Epithelial cell of umbilical artery (primary cell): ENCODE results near the gene SKIL. TPM values are rescaled to one million over a fixed set of nuclear protein-coding genes. Genes with fewer than 3 reads are reported as not detected.

Experiments
- total RNA-seq: library from RNA; depleted of rRNA; stranded (reverse); fragments of >200 nt; gene quantifications from 2 replicates; pipeline ENCODE4 v1.2.3, GENCODE V29; 2014

The SKIL gene
- 111 and 124 TPM in 2 replicates for total RNA-seq

GRCh38 chr3:170357176-170358041 is at the start of gene SKIL:
SKIL (plus strand) TSS chr3:170357715; CDS start chr3:170360332, 2,617 bp downstream.

GRCh38 chr3:170418422-170419398 is 61.2 kb downstream of the SKIL start, which contains the start of gene CLDN11:
CLDN11 (plus strand) TSS chr3:170418868; CDS start chr3:170419067, 199 bp downstream.

Other genes with a start within 250 kb of the SKIL start
- 8.8 and 16.4 TPM in 2 replicates for gene PHC3, start 176.0 kb upstream of the SKIL start, total RNA-seq
- 31.8 and 32.5 TPM in 2 replicates for gene PRKCI, start 135.3 kb upstream of the SKIL start, total RNA-seq
- 98.7 and 169 TPM in 2 replicates for gene CLDN11, start 61.2 kb downstream of the SKIL start, total RNA-seq
- gene SLC7A14, start 228.4 kb downstream of the SKIL start, total RNA-seq = 1.4 and 1.9 TPM in 2 replicates